Right cardiac atrium (tissue), 5 donors: ENCODE measurements around the gene DIP2C. TPM values are rescaled to one million over a fixed set of nuclear protein-coding genes. Genes with fewer than 3 reads are reported as not detected.
"Not testable (repeated sequence)": the region's sequence is repeated elsewhere in the genome, so short reads cannot be mapped to it uniquely, and the experiment has no call there.

Source experiments
- ATAC-seq, 2 donors: fragments of 200-7000 bp; cut with Tn5 transposase; one replicate each; pipeline versions ENCODE4 v1.8.0 to v1.9.1; 2020; ENCODE audit warnings: moderate library complexity in 2 of 2, mild to moderate bottlenecking in 1 of 2
- DNase-seq, 3 donors: peaks; one replicate each; pipeline ENCODE4 v3.0.0-alpha.2; 2020
- H3K27ac ChIP-seq: one replicate; pipeline ENCODE4 v1.5.1; 2013; ENCODE audit warnings: mild to moderate bottlenecking, low read length, control low read depth, moderate library complexity
- H3K27me3 ChIP-seq: one replicate; pipeline ENCODE4 v1.6.1; 2013; ENCODE audit not compliant: control insufficient read depth, insufficient read depth
- H3K4me1 ChIP-seq: one replicate; pipeline ENCODE4 v1.6.1; 2013; ENCODE audit warnings: low read length; ENCODE audit not compliant: control insufficient read depth, insufficient read depth
- H3K4me3 ChIP-seq: one replicate; pipeline ENCODE4 v1.5.1; 2013; ENCODE audit warnings: low read length, control low read depth
- H3K9me3 ChIP-seq: one replicate; pipeline ENCODE4 v1.6.1; 2013; ENCODE audit warnings: low read length; ENCODE audit not compliant: control insufficient read depth
- WGBS: extraction: QIAGEN DNeasy Blood & Tissue Kit; methylation state at CpG from one replicate; pipeline ENCODE4 v1.1.7; 2013; 5-methylcytosine and 5-hydroxymethylcytosine counted together
- intact Hi-C, 4 donors: fragments of 100-400 bp; cut with DNase I; formaldehyde crosslinking; loops; one replicate each; pipeline versions ENCODE4 v1.11.0 to v1.14.0; 2022 to 2023
- polyA plus RNA-seq: library from polyadenylated mRNA; stranded (reverse); fragments of 200-250 nt; gene quantifications from one replicate; pipeline ENCODE4 v1.2.3, GENCODE V29; 2013
- total RNA-seq, 4 donors: library from RNA; stranded (reverse); fragmentation: NEBNext Ultra II Directional; extraction: Animal tissue kit (Norgen Biotek cat#: 25700); gene quantifications; one replicate each; pipeline ENCODE4 v1.2.1, GENCODE V29; 2021
- donor health status: healthy with polysubstance abuse.
- donor health status: DM: no; HTN: yes; CAD: no.
- donor health status: DM: no; HTN: no; CAD: no.
- donor health status: DM: no; HTN: yes; CAD: no; lungs with severe emphysema.
- donor health status: DM: yes; HTN: yes; CAD: no.

The DIP2C gene
- total and polyA plus RNA-seq, 5 donors: 7.9 to 31.5 (median 25.5) TPM

- Histone ChIP-seq H3K4me3 (no peak overlapping the region), H3K9me3 (no peaks in the 10 kb centered on the region), H3K27me3 (no peaks in the 10 kb centered on the region), H3K4me1 (peaks cover 2% of the 10 kb centered on the region), H3K27ac (no peak overlapping the region)
- intact Hi-C loops: loop anchor here in 2 of 4 donors (5.0 to 10.0 kb wide), 2 partner anchors 171 to 274 kb away; partner anchors contain the start of gene DIP2C (in 1 of the 2)
- no peak for DNase-seq
- WGBS: 93% methylated on average over 18 of the region's 18 CpGs
- ATAC-seq: no peak
Observed at GRCh38 chr10:513393-513792, 176.1 kb downstream of the DIP2C start.

DNA sequence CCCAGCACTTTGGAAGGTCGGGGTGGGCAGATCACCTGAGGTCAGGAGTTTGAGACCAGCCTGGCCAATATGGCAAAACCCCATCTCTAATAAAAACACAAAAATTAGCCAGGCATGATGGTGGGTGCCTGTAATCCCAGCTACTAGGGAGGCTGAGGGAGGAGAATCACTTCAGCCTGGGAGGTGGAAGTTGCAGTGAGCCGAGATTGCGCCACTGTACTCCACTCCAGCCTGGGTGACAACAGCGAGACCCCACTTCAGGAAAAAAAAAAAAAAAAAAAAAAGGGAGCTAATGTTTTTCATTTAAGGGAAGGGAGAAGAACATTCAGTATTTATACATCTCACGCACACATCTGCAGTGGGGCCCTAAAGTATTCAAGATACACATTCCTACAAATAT, 176.8 kb downstream of the DIP2C start:
- 94% methylated on average over 5 of the region's 5 CpGs for WGBS
- intact Hi-C loops: loop anchor here in 2 of 4 donors (5.0 to 10.0 kb wide), 2 partner anchors 172 to 275 kb away; partner anchors contain the start of gene DIP2C (in 1 of the 2)
- not testable (repeated sequence) for H3K27ac ChIP-seq, H3K4me1 ChIP-seq, H3K27me3 ChIP-seq, H3K4me3 ChIP-seq, DNase-seq, ATAC-seq, H3K9me3 ChIP-seq

DNA sequence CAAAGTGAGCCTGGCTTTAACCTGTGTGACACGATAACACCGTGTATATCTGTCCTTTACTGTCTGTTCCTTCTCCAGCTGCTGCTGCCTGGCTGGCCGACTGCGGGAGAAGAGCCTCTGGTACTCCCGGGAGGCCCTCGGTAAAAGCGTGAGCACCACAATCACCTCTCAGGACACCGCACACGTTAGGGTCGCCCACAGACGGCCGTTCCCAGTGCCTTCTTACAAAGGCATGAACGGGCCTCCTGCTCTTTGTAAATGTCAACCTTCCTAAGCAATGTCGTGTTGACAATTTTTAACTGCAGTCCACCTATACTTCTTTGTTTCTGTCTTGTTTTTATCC, 177.6 kb downstream of the DIP2C start:
- no peak overlapping the region for H3K27ac ChIP-seq
- peaks cover 2% of the 10 kb centered on the region for H3K4me1 ChIP-seq
- no peak for ATAC-seq
- H3K9me3 ChIP-seq: no peaks in the 10 kb centered on the region
- no peaks in the 10 kb centered on the region for H3K27me3 ChIP-seq
- intact Hi-C loops: loop anchor here in 2 of 4 donors (5.0 to 10.0 kb wide), 2 partner anchors 173 to 275 kb away; partner anchors contain the start of gene DIP2C (in 1 of the 2)
- DNase-seq: no peak
- no peak overlapping the region for H3K4me3 ChIP-seq
- WGBS: 69% methylated on average over 14 of the region's 14 CpGs

DNA sequence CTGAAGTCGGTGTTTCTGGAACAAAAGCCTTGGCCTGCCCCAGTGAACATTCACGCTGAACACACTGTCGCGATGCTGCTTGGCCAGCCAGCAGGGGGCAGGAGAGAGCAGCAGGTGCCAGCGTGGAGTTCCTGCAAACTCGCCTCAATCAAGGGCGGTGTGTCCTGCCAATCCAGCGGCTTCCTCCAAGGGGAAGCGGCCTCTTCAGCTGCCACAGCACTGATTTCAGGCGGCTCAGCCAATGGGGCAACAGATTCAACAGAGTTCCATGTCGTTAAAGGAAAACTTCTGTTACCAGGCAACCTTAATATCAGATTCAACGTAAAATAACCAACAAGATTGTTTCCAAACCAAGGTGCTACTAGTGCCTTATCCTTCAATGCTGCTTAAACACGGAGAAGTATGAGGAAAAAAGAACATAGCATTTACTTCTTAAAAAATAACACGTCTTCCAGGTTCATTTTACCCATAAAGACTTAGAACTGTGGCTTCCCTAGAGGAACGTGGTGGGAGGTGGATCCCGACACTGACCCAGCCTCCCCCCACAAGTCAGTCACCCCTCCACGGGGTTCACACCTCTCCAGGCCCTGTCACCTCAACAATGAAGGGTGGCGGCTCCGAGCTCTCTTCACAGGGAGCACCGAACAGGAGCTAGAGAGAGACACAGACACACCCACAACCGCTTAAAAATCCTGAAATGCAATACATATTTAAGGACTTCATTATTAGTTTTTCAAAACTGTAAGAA, 178.2 kb downstream of the DIP2C start:
- Histone ChIP-seq H3K9me3 (no peaks in the 10 kb centered on the region), H3K4me3 (no peak overlapping the region), H3K4me1 (peaks cover 2% of the 10 kb centered on the region), H3K27ac (no peak overlapping the region), H3K27me3 (no peaks in the 10 kb centered on the region)
- WGBS: 23% methylated on average over 21 of the region's 21 CpGs
- intact Hi-C loops: loop anchor here in 2 of 4 donors (5.0 to 10.0 kb wide), 2 partner anchors 174 to 276 kb away; partner anchors contain the start of gene DIP2C (in 1 of the 2)
- DNase-seq (peak; percentile 94 to 97 (median 96)), ATAC-seq (peak; percentile 93 to 95)

GRCh38 chr10:510415-510881, 179.0 kb downstream of the DIP2C start:
- 51% methylated on average over 17 of the region's 17 CpGs for WGBS
- Histone ChIP-seq H3K9me3 (no peaks in the 10 kb centered on the region), H3K4me3 (no peak overlapping the region), H3K27me3 (no peaks in the 10 kb centered on the region), H3K27ac (peak overlapping the region; percentile 19), H3K4me1 (peaks cover 2% of the 10 kb centered on the region)
- ATAC-seq (peak; percentile 31 to 32), DNase-seq (peak in 2 of 3 donors; percentile 69 to 73)
- intact Hi-C loops: loop anchor here in 2 of 4 donors (5.0 to 10.0 kb wide), 2 partner anchors 174 to 277 kb away; partner anchors contain the start of gene DIP2C (in 1 of the 2)

DNA sequence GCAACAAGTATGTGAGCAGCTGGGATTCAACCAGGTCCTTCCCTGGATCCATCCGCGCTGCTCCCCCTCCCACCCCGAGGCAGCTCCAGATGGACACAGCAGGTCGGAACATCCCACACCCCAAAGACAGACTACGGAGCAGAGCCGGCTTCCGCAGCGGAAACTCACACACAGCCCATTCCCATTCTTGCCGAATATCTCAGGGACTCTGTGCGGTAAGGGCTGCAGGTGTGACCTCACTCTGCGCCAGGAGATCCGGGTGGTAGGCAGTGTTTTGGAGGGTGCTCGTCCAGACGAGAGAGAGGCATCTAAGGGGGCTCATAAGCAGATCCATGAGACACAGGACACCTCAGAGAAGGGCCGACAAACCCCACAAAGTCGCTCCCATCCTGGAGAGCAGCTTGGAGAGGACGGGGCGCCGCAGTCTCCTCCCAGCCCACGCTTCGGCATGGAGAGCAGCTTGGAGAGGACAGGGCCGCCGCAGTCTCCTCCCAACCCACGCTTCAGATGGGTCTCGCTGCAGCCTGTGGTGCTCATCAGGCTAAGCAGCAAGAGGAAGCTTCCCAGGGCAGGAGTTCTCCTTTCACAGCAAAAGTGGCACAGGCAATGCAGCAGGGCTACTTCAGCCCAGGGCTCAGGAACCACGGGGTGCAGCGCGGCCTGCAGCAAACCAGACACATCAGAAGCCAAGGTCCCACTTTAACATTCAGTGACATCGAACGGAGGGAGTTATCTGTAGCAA, 179.9 kb downstream of the DIP2C start:
- Histone ChIP-seq H3K9me3 (no peaks in the 10 kb centered on the region), H3K27me3 (no peaks in the 10 kb centered on the region), H3K27ac (no peak overlapping the region), H3K4me1 (peaks cover 2% of the 10 kb centered on the region), H3K4me3 (no peak overlapping the region)
- DNase-seq: no peak
- ATAC-seq: no peak
- intact Hi-C loops: loop anchor here in 3 of 4 donors (5.0 to 10.0 kb wide), 3 partner anchors 175 to 285 kb away; partner anchors contain the start of gene DIP2C (in 1 of the 3)
- 95% methylated on average over 30 of the region's 30 CpGs for WGBS

DNA sequence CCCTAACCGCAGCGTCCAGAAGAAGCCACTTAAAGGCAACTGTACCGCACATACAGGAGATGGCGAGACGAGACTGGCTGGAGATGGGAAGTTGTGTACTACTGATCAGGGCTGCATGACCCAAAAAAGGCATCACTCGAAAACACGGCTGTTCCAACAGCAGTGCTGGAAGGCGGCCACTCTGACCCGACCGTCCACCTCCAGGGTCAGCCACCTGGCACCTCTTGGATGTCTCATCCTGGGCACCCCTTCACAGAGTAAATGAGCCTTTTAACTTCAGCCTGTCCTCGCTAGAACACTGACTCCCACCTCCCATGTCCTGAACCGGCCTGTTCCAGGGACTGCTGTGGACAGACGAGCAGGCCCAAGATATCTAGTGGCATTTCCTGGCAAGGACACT, 180.7 kb downstream of the DIP2C start:
- intact Hi-C loops: loop anchor here in 2 of 4 donors (5.0 to 10.0 kb wide), 2 partner anchors 279 to 286 kb away; no protein-coding TSS in a partner anchor
- WGBS: 90% methylated on average over 13 of the region's 13 CpGs
- H3K27ac ChIP-seq: no peak overlapping the region
- ATAC-seq: no peak
- no peaks in the 10 kb centered on the region for H3K9me3 ChIP-seq
- H3K4me1 ChIP-seq: no peaks in the 10 kb centered on the region
- no peak overlapping the region for H3K4me3 ChIP-seq
- no peak for DNase-seq
- no peaks in the 10 kb centered on the region for H3K27me3 ChIP-seq

DNA sequence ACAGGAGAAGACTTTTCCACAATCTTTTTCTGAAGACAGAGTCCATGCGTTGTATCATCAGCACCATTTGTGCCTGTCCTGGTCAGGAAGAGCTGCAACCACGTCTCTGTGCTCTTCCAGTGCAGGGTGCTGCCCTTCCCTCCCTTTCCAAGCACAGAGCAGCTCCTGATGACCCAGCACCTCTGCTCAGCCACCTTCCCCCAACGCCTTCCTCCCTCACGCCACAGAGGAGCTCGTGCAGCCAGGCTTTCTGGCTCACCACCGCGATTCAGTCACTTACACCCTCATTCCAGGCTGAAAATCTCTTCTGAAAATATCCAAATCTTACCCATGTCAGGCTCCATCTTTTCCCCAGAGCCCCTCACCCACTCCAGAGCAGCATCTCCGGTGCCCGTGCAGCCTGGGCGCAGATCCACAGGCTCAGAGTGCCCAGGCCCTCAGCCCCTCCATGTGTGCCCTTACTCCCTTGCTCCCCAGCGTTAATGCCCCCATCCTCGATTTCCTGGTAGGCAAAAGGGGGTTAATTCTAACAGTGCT, 181.5 kb downstream of the DIP2C start:
- H3K9me3 ChIP-seq: no peaks in the 10 kb centered on the region
- H3K27ac ChIP-seq: no peak overlapping the region
- H3K4me3 ChIP-seq: no peak overlapping the region
- H3K4me1 ChIP-seq: no peaks in the 10 kb centered on the region
- DNase-seq (no peak), ATAC-seq (no peak)
- intact Hi-C loops: loop anchor here in 2 of 4 donors (5.0 to 10.0 kb wide), 2 partner anchors 279 to 287 kb away; no protein-coding TSS in a partner anchor
- no peaks in the 10 kb centered on the region for H3K27me3 ChIP-seq
- 89% methylated on average over 12 of the region's 12 CpGs for WGBS

GRCh38 chr10:507355-507699, 182.1 kb downstream of the DIP2C start:
- ATAC-seq: no peak
- Histone ChIP-seq H3K4me1 (no peaks in the 10 kb centered on the region), H3K27ac (no peak overlapping the region), H3K9me3 (no peaks in the 10 kb centered on the region), H3K4me3 (no peak overlapping the region), H3K27me3 (no peaks in the 10 kb centered on the region)
- DNase-seq: no peak
- intact Hi-C loops: loop anchor here in 2 of 4 donors (5.0 to 10.0 kb wide), 2 partner anchors 280 to 287 kb away; no protein-coding TSS in a partner anchor
- WGBS: 92% methylated on average over 16 of the region's 16 CpGs

DNA sequence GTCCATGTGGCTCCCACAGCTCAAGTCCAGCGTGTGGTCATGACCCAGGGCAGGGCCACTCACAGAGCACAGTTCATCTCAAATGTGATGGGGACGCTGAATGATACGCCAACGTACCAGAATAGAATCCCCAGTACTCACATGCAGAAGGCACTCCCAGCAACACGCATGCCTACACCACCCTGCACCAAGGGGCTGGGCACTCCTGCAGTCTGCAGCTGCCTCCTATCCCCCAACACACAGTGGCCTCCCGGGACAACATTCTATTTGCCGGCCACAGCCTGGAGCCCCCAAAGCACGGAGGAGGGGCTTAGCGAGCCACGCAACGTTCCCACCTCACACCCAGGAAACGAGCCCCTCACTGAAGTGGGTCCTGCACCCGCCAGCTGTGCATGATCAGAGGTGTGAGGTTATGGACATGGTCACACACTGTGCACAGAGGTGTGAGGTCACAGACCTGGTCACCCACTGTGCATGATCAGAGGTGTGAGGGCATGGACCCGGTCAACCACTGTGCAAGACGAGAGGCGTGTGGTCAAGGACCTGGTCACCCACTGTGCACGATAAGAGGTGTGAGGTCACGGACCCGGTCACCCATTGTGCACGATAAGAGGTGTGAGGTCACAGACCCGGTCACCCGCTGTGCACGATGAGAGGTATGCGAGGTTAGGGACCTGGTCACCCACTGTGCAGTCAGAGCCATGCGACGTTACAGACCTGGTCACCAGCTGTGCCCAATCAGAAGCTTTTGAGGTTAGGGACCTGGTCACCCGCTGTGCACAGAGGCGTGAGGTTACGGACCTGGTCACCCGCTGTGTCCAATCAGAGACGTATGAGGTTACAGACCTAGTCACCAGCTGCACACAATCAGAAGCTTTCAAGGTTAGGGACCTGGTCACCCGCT, 182.8 kb downstream of the DIP2C start:
- ATAC-seq (no peak), DNase-seq (no peak)
- 87% methylated on average over 32 of the region's 32 CpGs for WGBS
- no peaks in the 10 kb centered on the region for H3K4me1 ChIP-seq
- H3K4me3 ChIP-seq: no peak overlapping the region
- intact Hi-C loops: loop anchor here in 2 of 4 donors (5.0 to 10.0 kb wide), 2 partner anchors 281 to 288 kb away; no protein-coding TSS in a partner anchor
- H3K9me3 ChIP-seq: no peaks in the 10 kb centered on the region
- H3K27ac ChIP-seq: no peak overlapping the region
- no peaks in the 10 kb centered on the region for H3K27me3 ChIP-seq
